Measurements from ENCODE around the gene FBN3.

- TF ChIP-seq CTCF (optimal IDR thresholded peaks at IDR 0.05 in 1 of 3, IDR thresholded peaks at IDR 0.05 in 1 of 3, conservative IDR thresholded peaks at IDR 0.05 in 1 of 3; ENCODE audit: extremely low read depth in 1 of 3, insufficient read depth in 2 of 3, low read length in 3 of 3) (no peak), EZH2 (IDR thresholded peaks at IDR 0.05; ENCODE audit: low read length) (no peak)
Observed at GRCh38 chr19:8020681-8021080, 128.7 kb downstream of the FBN3 start.

Data from keratinocyte (primary cell).